GM18870 (cell line): ENCODE measurements around the gene MAGIX.
"Not testable (repeated sequence)": the region's sequence is repeated elsewhere in the genome, so short reads cannot be mapped to it uniquely, and the experiment has no call there.

ENCODE experiments used
- ATAC-seq: cut with Tn5 transposase; IDR thresholded peaks from one replicate; pipeline ENCODE4 v1.9.1; 2021; ENCODE audit warnings: moderate library complexity; ENCODE audit not compliant: unreplicated experiment

The MAGIX gene

GRCh38 chrX:49162620-49163019, at the start of gene MAGIX:
TSS of gene MAGIX (plus strand) at chrX:49162758. CDS start at chrX:49162890, 132 bp downstream.
- no peak for ATAC-seq

GRCh38 chrX:49116076-49116475, 46.5 kb upstream of the MAGIX start:
- ATAC-seq: no peak

- no peak for ATAC-seq
These were observed 45.8 kb upstream of the MAGIX start for GRCh38 chrX:49116716-49117115.

GRCh38 chrX:49117581-49117980, 45.0 kb upstream of the MAGIX start:
- no peak for ATAC-seq

- ATAC-seq: no peak
These were observed 42.5 kb upstream of the MAGIX start for GRCh38 chrX:49120091-49120490.

GRCh38 chrX:49122499-49122898, 40.1 kb upstream of the MAGIX start:
- ATAC-seq: no peak

- ATAC-seq: not testable (repeated sequence)
These were observed 34.8 kb upstream of the MAGIX start for GRCh38 chrX:49127742-49128258.

GRCh38 chrX:49129427-49129826, 33.1 kb upstream of the MAGIX start:
- no peak for ATAC-seq

GRCh38 chrX:49132275-49132674, 30.3 kb upstream of the MAGIX start:
- not testable (repeated sequence) for ATAC-seq

- ATAC-seq: no peak
These were observed 28.8 kb upstream of the MAGIX start for GRCh38 chrX:49133759-49134158.

- ATAC-seq: no peak
These were observed 25.1 kb upstream of the MAGIX start for GRCh38 chrX:49137492-49137891.

GRCh38 chrX:49139713-49140112, 22.8 kb upstream of the MAGIX start:
- ATAC-seq: no peak

- not testable (repeated sequence) for ATAC-seq
These were observed 20.3 kb upstream of the MAGIX start for GRCh38 chrX:49142264-49142663.

GRCh38 chrX:49143154-49143553, 19.4 kb upstream of the MAGIX start:
- not testable (repeated sequence) for ATAC-seq

GRCh38 chrX:49147282-49147681, 15.3 kb upstream of the MAGIX start:
- no peak for ATAC-seq

GRCh38 chrX:49147936-49148335, 14.6 kb upstream of the MAGIX start:
- ATAC-seq: no peak

- ATAC-seq: not testable (repeated sequence)
These were observed 14.0 kb upstream of the MAGIX start for GRCh38 chrX:49148390-49149100.

- ATAC-seq: not testable (repeated sequence)
These were observed 13.3 kb upstream of the MAGIX start for GRCh38 chrX:49149291-49149690.

- no peak for ATAC-seq
These were observed 9.1 kb upstream of the MAGIX start for GRCh38 chrX:49153467-49153866.

GRCh38 chrX:49155243-49155899, 7.2 kb upstream of the MAGIX start:
- ATAC-seq: peak; percentile 18

- ATAC-seq: peak; percentile 69
These were observed 6.4 kb upstream of the MAGIX start for GRCh38 chrX:49155900-49156837.
